Duodenal mucosa (tissue), 2 donors: Measurements from ENCODE around the gene ITGA5.

Source experiments
- H3K27ac ChIP-seq: one replicate; pipeline ENCODE4 v1.7.0; 2013; ENCODE audit warnings: low read depth, low read length
- H3K27me3 ChIP-seq, 2 donors: one replicate each; pipeline ENCODE4 v1.7.0; 2013; ENCODE audit warnings: low read length in 2 of 2, control low read depth in 1 of 2; ENCODE audit not compliant: insufficient read depth in 2 of 2, control insufficient read depth in 1 of 2
- H3K36me3 ChIP-seq, 2 donors: one replicate each; pipeline ENCODE4 v1.7.0; 2013; ENCODE audit warnings: low read length in 2 of 2, control low read depth in 1 of 2; ENCODE audit not compliant: insufficient read depth in 2 of 2, control insufficient read depth in 1 of 2
- H3K4me1 ChIP-seq, 2 donors: one replicate each; pipeline ENCODE4 v1.7.0; 2013; ENCODE audit warnings: low read length in 2 of 2, control low read depth in 1 of 2; ENCODE audit not compliant: insufficient read depth in 2 of 2, control insufficient read depth in 1 of 2
- H3K4me3 ChIP-seq, 2 donors: one replicate each; pipeline ENCODE4 v1.7.0; 2013; ENCODE audit warnings: low read length in 2 of 2, low read depth in 1 of 2
- H3K9ac ChIP-seq, 2 donors: one replicate each; pipeline ENCODE4 v1.7.0; 2013; ENCODE audit warnings: low read length in 2 of 2, low read depth in 1 of 2
- H3K9me3 ChIP-seq, 2 donors: one replicate each; pipeline ENCODE4 v1.7.0; 2013; ENCODE audit warnings: low read length in 2 of 2, control low read depth in 1 of 2; ENCODE audit not compliant: control insufficient read depth in 1 of 2

ITGA5 gene

DNA sequence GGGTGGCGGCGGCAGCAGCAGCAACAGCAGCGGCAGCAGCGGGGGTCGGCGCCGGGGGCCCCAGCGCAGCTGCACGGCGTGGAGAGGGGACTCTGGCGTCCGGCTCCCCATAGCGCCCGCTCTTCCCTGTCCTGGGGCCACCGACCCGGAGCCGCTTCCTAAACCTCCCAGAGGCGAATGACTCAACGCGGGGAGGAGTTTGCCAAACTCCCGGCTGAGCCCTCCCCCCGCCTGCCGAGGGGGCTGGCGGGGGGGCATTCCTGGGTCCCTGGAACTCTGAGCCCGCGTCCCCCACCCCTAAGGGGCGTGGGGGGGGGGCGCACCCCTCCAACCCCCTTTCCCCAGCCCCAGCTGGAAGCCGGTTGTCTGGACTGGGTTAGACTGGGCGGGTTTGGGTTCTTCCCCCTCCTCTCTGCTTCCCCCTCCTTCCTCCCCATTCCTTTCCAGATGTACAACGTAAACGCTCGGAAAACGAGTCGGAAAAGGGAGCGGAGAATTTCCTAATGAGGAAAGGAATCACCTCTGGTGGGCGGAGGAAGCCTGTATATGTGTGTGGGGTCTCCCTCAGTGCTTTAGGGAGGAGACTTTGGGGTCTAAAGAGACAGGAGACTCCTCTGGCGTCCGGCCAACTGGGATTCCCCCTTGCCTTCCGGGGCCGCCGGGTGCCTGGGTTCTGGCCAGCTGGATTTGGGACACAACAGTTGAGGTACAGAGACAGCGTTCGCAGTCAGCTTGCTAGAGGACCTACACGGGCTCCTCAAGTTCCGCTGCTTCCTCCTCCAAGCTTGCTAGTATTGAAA, at the start of gene ITGA5:
Gene ITGA5 (minus strand): TSS at position 179 of the 800 bp plus-strand sequence. CDS start 68 bp downstream, at position 111.
- Histone ChIP-seq H3K9ac (peak within 1 kb of the TSS; percentile 51 to 57), H3K4me1 (peaks cover 6 to 12% of the 10 kb centered on the region in 2 donors)

DNA sequence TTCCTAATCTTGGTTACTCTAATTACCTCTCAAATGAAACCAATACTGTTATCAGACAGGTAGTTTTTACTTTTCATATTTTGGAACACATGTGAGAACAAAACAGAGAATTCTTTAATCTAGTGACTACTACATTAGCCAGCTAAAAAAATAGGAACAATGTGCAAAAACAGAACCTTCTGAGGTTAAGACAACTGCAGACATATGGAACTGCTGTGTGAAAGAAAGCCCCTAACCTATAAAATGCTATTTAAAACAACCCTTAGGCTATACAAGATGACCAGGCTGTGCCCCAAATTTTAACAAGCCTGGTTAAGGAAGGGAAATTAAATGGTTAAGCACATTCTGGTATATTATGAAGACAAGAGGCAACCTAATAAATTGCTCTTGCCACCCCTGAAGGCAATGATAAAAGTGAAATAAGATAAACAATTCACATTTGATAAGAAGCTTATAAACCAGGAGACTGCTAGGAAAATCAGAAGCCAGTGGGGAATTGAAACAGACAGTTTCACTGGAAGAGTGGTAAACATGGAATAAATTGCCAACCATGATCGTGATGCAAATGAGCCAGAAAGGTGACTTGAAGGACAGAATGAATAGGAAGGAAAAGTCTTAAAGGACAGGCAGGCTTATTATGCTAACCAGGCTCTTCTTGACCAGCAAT, 46.9 kb upstream of the ITGA5 start:
- H3K27me3 ChIP-seq: peaks cover 0 to 1% of the 10 kb centered on the region in 2 donors
- H3K36me3 ChIP-seq: no peaks in the 10 kb centered on the region
- no peak overlapping the region for H3K27ac ChIP-seq
- H3K4me1 ChIP-seq: peaks cover 0 to 4% of the 10 kb centered on the region in 2 donors
- H3K9ac ChIP-seq: no peak overlapping the region
- H3K4me3 ChIP-seq: no peak overlapping the region
- no peaks in the 10 kb centered on the region for H3K9me3 ChIP-seq

More for the DNA sequence above, at the start of gene ITGA5:
- Histone ChIP-seq H3K27ac (peak within 1 kb of the TSS; percentile 78), H3K36me3 (no peaks in the 10 kb centered on the region), H3K4me3 (peak within 1 kb of the TSS; percentile 59 to 70), H3K27me3 (peaks cover 20 to 32% of the 10 kb centered on the region in 2 donors), H3K9me3 (no peaks in the 10 kb centered on the region)

DNA sequence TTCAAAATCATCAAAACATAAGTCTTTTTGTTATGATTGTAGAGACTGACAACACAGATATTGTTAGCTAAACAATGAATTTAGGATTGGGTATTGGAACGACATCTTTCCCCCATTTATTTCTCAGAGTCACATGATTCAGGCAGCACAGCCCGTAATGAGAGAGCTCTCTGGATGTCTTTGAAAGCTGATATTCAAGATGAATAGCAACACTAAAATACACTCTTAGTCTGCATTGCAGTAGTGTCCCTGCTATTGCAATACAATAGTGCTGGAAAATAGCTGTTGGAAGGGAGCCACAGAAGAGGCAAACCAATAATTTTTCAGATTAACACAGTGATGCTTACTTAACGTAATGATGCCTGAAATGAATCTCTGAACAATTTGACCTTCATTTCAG, 44.4 kb upstream of the ITGA5 start:
- Histone ChIP-seq H3K4me1 (peaks cover 0 to 4% of the 10 kb centered on the region in 2 donors), H3K27me3 (peaks cover 2 to 3% of the 10 kb centered on the region in 2 donors), H3K36me3 (no peaks in the 10 kb centered on the region), H3K27ac (no peak overlapping the region), H3K4me3 (no peak overlapping the region), H3K9me3 (no peaks in the 10 kb centered on the region), H3K9ac (no peak overlapping the region)

DNA sequence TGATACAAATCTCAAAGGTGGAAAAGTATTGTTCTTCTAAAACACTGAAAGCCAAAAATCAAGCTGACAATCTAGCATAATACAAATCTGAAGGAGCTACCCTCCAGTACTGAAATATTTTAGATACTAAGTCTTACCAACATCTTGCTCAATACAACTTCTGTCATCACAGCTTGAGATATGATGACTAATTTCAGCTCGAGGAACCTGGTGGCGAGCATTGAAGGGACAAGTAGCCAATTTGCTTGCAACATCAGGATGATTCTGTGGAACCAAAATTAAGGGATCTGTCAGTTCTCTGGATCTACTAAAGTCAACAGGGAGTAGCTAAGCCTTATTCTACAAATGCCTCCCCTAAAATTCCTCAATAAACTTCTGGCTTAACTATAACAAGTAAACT, 44.0 kb upstream of the ITGA5 start:
- Histone ChIP-seq H3K4me1 (peaks cover 0 to 4% of the 10 kb centered on the region in 2 donors), H3K9me3 (no peaks in the 10 kb centered on the region), H3K27me3 (peaks cover 2 to 3% of the 10 kb centered on the region in 2 donors), H3K9ac (no peak overlapping the region), H3K27ac (no peak overlapping the region), H3K36me3 (no peaks in the 10 kb centered on the region), H3K4me3 (no peak overlapping the region)

DNA sequence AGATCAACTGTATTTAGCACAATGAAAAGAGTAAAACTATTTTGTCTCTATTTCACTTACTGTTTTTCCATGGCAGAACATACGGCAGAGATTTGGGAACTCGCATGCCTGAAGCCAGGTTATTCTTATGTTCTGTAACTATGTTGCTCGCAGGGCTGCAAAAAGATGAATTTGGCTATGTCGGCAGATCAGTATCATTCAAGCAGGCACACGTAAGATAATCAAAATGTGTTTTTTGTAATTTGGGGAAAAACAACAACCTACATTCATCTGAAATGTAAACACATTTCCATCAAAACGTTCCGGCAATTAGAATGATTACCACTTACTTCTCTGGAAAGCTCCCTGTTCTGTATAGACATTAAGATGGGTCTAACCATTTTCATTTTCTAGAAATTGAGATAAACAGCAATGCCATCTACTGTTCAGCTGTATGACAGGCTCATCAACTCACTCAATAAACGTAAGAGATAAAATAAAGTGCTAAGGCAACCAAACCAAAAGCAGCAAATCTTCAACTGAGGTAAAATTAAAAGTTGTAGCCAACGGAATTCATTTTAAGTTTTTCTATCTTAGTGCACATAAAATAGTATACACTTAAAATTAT, 41.4 kb upstream of the ITGA5 start:
- peaks cover 2 to 3% of the 10 kb centered on the region in 2 donors for H3K27me3 ChIP-seq
- H3K9me3 ChIP-seq: no peaks in the 10 kb centered on the region
- H3K4me1 ChIP-seq: no peaks in the 10 kb centered on the region
- no peak overlapping the region for H3K4me3 ChIP-seq
- no peak overlapping the region for H3K27ac ChIP-seq
- no peak overlapping the region for H3K9ac ChIP-seq
- H3K36me3 ChIP-seq: no peaks in the 10 kb centered on the region

DNA sequence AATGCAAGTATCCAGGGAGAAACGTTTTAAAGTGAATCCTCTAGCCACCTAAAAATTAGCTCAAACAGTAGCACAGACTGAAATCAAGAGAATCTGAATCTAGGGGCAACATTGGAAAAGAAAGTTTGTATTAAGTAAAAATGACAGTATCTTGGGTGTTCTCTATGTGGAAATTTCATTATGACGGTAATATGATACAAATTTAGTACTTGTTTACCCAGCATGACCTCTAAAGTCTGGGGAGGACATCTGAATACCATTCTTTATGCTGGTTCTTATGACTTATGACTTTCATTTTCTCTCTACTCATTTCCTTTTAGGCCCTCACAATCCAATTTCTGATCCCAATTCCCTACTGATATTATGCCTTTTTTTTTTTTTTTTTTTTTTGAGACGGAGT, 40.3 kb upstream of the ITGA5 start:
- H3K9me3 ChIP-seq: no peaks in the 10 kb centered on the region

DNA sequence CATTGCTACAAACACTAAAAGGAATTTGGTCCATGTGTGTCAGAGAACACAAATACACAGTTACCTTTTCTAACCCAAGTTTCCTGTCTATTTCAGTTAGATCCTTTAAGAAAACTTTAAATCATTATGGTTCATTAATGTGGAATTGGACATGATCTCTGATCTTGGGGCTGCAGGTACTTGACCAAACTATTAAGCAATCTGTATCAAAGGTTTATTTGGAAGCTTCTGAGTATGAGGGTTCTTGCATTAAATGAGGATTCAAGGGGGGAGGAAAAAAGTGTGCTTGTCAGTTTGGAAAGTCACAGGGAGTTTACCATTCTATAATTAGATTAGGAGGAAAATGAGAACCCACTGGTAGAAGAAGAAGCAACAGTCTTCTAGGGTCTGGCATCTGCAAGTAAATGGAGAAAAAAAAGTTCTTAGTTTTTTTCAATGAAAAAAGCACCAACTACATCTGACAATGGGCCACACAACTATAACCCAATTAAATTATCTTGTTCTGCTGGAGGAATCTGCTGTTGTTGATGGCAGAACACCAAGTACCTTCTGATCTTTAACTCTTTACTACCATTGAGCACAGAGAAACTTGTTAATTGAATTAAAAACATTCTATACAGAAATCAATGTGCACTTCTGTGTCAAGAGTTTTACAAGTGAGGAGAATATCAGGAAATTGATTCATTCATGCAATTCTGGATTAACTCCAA, 36.8 kb upstream of the ITGA5 start:
- H3K27ac ChIP-seq: no peak overlapping the region
- H3K27me3 ChIP-seq: peaks cover under 1 to 3% of the 10 kb centered on the region in 2 donors
- H3K9me3 ChIP-seq: no peaks in the 10 kb centered on the region
- no peaks in the 10 kb centered on the region for H3K36me3 ChIP-seq
- no peak overlapping the region for H3K9ac ChIP-seq
- no peaks in the 10 kb centered on the region for H3K4me1 ChIP-seq
- no peak overlapping the region for H3K4me3 ChIP-seq

More for the DNA sequence above, 40.3 kb upstream of the ITGA5 start:
- no peaks in the 10 kb centered on the region for H3K4me1 ChIP-seq
- no peak overlapping the region for H3K9ac ChIP-seq
- H3K4me3 ChIP-seq: no peak overlapping the region
- H3K36me3 ChIP-seq: no peaks in the 10 kb centered on the region
- H3K27ac ChIP-seq: no peak overlapping the region
- peaks cover 2 to 3% of the 10 kb centered on the region in 2 donors for H3K27me3 ChIP-seq

DNA sequence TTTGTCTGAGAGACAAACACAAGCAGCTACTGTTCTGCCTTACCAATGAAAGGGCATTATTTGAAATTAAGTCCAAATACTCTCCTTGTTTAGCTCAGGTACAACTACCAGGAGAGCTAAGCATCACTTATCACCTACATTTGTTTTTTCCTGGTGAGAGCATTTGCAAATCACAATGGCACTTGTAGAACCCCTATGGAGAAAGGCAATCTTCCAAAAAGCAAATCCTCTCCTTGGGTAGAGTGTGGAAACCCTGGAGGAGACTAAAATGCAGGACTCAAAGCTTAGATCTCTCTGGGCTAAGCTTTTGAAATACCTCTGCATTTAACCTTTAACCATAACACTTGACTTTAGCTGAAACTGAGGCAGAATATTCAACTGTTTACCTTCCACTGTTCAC, 33.6 kb upstream of the ITGA5 start:
- Histone ChIP-seq H3K27ac (no peak overlapping the region), H3K4me1 (no peaks in the 10 kb centered on the region), H3K4me3 (no peak overlapping the region), H3K9me3 (no peaks in the 10 kb centered on the region), H3K9ac (no peak overlapping the region), H3K36me3 (no peaks in the 10 kb centered on the region), H3K27me3 (no peaks in the 10 kb centered on the region)

DNA sequence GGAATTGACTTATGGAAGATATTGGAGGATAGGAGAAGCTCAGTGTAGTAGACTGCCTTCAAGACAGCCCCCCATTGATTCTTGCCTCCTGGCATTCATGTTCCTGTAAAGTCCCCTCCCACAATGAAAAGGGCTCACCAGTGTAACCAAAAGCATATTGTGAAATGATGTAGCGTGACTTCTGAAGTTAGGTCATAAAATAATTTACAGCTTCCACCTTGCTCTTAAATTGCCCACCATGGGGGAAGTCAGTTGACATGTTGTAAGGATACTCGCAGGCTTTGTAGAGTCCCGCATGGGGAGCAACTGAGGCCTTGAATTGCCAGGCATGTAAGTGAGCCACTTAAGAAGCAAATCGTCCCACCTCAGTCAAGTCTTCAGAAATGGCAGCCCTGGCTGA, 29.3 kb upstream of the ITGA5 start:
- Histone ChIP-seq H3K36me3 (no peaks in the 10 kb centered on the region), H3K4me3 (no peak overlapping the region), H3K9ac (no peak overlapping the region), H3K4me1 (no peaks in the 10 kb centered on the region), H3K9me3 (no peaks in the 10 kb centered on the region), H3K27me3 (no peaks in the 10 kb centered on the region), H3K27ac (no peak overlapping the region)
